ENCODE measurements around the gene SMARCD3. TPM values are rescaled to one million over a fixed set of nuclear protein-coding genes. Genes with fewer than 3 reads are reported as not detected.

Gene SMARCD3
- 2.7 and 5.2 TPM in 2 replicates for total RNA-seq

DNA sequence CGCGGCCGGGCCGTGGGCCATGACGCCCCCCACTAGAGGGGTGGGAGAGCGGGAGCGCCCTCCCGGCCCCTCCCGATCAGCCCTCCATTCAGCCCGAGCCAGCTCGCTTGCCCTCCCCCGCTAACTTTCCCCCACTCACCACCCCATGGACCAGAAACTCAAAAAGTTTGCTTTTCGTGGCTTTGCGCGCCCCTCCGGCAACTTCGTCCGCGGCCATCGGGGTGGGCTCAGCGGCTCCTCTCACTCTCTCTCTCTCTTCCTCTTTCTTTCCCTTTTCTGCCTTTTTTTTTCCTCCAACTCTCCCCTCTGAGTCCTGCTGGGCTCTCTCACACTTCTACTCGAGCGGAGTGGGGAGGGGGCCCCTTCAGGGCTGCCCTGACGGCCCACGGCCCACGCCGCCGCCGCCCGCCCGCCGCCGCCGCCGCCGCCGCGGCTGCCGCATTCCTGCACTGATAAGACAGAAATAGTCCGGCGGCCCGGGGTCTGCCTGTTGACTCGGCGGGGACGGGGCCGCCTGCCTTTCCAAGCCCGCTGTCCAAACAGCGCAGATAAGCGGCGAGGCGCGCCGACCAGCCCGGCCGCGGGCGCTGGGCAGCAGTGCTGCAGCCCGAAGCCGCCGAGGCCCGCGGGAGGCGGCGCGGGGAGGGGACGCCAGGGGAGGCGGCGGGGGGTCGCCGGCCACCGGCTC, at the start of gene SMARCD3:
TSS of gene SMARCD3 (minus strand) at position 349 of the 688 bp plus-strand sequence. CDS start at position 217, 132 bp downstream.

DNA sequence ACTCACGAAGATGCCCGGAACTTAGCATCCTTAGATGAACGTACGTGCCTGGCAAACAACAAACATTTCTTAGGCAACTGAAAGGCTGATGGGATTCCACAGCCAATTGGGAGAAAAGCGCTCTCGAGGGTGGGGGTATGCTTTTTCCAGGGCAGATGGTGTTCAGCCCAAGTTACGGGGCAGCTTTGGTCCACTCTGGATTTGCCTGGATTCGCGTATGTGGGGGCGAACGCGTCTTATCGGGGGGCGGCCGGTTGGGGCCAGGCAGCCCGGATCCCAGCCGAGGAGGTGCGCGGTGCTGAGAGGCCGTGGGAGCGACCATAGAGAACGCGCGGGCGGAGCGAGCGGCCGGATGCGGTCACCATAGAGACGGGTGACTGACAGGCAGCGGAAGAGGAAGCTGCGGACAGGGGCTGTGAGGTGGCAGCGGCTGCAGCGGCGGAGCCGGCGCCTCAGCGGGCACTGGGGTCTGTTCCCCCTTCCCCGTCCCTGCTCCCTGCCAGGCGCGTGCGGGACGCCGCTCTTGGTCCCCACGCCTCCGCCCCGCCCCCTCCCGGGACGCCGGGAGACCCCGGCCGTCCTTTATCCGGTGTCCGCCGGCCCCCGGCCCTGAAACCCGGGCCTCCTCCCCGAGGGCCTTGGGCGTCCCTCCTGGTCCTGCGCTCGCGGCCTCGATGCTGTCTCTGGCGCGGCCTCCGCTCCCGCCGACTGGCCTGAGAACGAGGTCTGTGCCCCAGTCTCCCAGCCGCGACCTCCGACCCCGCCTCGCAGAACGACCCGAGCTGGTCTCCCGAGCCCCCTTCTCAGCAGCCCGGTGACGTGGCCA, 16.2 kb downstream of the SMARCD3 start, which contains the start of gene CHPF2:
TSS of gene CHPF2 (plus strand) at position 393 of the 826 bp plus-strand sequence. CDS start 1,529 bp downstream, outside the sequence.

DNA sequence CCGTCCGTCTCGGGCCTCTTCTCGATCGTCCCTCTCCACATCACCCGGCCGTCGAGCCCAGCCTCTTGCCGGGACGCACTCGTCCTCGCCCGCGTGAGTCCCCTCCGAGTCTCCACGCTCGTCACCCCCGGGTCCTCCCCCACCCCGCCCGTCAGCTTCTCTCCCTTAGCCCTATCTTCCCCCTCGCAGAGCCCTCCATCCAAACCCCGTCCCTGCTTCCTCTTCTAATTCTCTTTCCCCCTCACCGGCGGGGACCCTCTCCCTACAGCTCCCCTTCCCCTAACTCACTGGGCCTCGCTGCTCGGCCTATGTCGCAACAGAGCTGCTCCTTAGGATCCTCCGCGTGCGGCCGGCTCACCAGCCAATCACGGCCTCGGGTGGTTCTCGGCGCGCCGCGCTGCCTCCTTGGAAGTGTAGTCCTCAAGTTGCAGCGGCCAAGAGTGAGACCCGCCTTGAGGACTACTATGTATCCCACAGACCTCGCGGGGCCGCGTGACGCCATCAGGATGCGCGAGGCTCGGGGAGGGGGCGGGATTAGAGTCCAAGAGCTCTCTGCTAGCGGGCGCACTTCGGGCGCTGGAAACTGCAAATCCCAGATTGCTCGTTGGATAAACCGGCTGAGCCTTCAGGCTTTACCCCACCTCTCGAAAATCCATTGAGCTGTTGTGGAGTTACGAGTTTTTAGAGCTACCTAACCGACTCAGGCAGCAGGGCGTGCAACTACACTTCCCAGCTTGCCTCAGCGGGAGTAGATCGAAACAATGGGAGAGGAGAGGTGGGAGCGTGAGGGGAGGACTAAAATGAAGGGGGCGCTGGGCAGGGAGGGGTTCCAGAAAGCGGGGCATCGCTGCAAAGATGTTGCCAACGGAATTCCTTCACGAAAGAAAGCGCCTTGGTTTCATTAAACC, 21.4 kb downstream of the SMARCD3 start, which contains the start of gene ABCF2:
TSS of gene ABCF2 (minus strand) at position 331 of the 908 bp plus-strand sequence. CDS start 747 bp downstream, outside the sequence.

DNA sequence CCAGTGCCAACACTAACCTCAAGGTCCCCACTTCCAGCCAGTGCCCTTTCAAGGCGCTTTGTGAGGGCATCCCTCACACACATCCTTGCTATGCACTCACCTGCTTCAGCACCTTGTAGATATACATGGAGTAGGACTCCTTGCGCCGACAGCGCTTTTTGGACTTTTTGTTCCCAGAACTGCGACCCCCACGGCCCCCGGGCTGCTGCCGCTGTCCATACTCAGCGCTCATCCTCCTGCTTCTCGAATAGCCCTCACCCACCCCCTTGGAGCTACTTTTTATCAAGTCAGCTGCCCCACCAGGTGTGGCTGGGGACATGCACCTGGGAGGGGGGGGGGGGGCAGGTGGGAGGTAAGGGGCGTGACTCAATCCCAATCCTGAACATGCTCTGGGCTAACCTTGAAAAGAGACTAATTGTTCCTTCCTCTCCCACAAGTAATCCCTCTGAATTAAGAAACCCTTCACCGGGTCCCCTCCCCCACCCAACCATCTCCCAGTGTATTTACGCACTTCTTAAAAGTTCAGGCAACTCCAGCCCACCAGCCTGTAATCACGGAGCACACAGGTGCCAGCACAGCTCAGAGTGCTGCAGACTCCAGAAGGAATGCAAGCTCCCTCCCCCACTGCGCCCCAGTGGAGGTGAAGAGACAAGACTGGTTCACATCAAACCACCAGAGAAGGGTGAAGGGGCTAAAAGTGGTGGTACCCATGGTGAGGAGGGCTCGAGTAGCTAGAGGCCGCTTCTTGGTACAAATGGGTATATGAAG, 38.2 kb downstream of the SMARCD3 start, which contains the start of gene H2BK1:
TSS of gene H2BK1 (minus strand) at position 402 of the 768 bp plus-strand sequence. CDS start at position 232, 170 bp downstream.

Other genes starting within 250 kb of the SMARCD3 start
- gene ATG9B, start 224.2 kb downstream of the SMARCD3 start, total RNA-seq = under 0.01 and 0.10 TPM in 2 replicates
- gene ABCB8, start 220.2 kb downstream of the SMARCD3 start, total RNA-seq = 28.8 and 31.7 TPM in 2 replicates
- gene ASIC3, start 200.2 kb downstream of the SMARCD3 start, total RNA-seq = 0.29 and 0.33 TPM in 2 replicates
- 15.2 and 15.4 TPM in 2 replicates for gene CDK5, start 190.8 kb downstream of the SMARCD3 start, total RNA-seq
- gene SLC4A2, start 189.1 kb downstream of the SMARCD3 start, total RNA-seq = 63.9 and 80.7 TPM in 2 replicates
- gene FASTK, start 167.9 kb downstream of the SMARCD3 start, total RNA-seq = 63.8 and 83.9 TPM in 2 replicates
- 21.0 and 31.0 TPM in 2 replicates for gene TMUB1, start 165.2 kb downstream of the SMARCD3 start, total RNA-seq
- gene AGAP3, start 162.2 kb downstream of the SMARCD3 start, total RNA-seq = 84.4 and 104 TPM in 2 replicates
- gene GBX1, start 81.0 kb downstream of the SMARCD3 start, total RNA-seq = under 0.01 TPM in 1 of 2 replicates, not detected in the other
- gene ASB10, start 61.4 kb downstream of the SMARCD3 start, total RNA-seq = not detected in 2 replicates
- gene H2BK1, start 38.2 kb downstream of the SMARCD3 start, total RNA-seq = not detected in 2 replicates
- gene ABCF2, start 21.5 kb downstream of the SMARCD3 start, total RNA-seq = 76.1 and 90.5 TPM in 2 replicates
- 82.7 and 91.5 TPM in 2 replicates for gene CHPF2, start 16.2 kb downstream of the SMARCD3 start, total RNA-seq
- 30.1 and 37.4 TPM in 2 replicates for gene NUB1, start 93.1 kb upstream of the SMARCD3 start, total RNA-seq
- gene WDR86, start 161.3 kb upstream of the SMARCD3 start, total RNA-seq = not detected in 2 replicates
- not detected in 2 replicates for gene CRYGN, start 191.4 kb upstream of the SMARCD3 start, total RNA-seq

Measured in vein endothelial cell (primary cell).